GM20431 (cell line): ENCODE measurements around the gene XIAP.
"Not testable (repeated sequence)": the region's sequence is repeated elsewhere in the genome, so short reads cannot be mapped to it uniquely, and the experiment has no call there.

Experiments used
- in situ Hi-C: fragments of 300-500 bp; cut with MseI, MboI; formaldehyde crosslinking; loops from one replicate; pipeline ENCODE4 v1.15.0; 2020; ENCODE audit warnings: low sequenced_read_pairs; ENCODE audit not compliant: unreplicated experiment

Gene XIAP

DNA sequence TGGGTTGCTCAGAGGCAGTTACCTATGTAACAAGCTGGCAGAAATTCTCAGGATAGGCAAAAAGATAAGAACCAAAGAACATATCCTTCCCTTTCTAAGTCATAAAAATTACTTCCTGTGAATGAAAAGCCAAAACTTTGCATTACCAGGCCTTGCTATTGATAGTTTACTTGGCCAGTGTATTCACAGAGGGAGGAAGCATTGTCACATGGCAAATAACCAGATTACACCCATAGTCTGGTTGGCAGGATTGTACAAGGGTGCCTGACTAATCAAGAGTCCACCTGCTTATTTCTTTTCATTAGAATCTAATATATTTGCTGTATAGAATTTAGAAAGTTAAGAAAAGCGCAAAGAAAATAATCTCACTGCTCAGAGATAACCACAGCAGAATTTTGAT is 14.1 kb downstream of the XIAP start:
- in situ Hi-C loops: no loop called here

DNA sequence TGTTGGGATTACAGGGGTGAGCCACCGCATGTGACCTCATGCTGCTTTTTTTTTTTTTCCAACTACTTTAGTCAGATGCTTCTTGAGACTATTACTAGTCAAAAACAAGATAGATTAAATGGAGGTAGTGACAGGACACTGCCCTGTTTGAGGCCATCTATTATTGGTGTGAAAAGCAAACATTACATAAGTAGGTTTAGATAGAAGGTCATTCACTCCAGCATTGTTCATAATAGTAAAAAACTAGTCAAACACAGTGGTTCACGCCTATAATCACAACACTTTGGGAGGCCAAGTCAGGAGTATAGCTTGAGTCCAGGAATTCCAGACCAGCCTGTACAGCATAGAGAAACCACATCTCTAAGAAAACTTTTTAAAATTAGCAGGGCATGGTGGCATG is 16.3 kb downstream of the XIAP start:
- in situ Hi-C loops: no loop called here

DNA sequence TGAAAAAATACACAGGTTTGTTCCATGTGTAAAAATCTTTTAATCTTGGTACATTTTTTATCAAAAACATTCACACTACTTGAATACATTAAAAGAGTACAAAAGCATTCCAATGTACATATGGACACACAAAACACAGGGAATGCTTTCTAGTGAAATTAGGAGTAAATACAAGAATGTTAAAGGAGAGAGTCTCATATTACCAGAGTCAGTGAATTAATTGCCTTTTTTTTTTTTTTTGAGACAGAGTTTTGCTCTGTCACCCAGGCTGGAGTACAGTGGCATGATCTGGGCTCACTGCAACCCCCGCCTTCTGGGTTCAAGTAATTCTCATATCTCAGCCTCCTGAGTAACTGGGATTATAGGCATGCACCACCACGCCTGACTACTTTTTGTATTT is 17.0 kb downstream of the XIAP start:
- in situ Hi-C loops: no loop called here

DNA sequence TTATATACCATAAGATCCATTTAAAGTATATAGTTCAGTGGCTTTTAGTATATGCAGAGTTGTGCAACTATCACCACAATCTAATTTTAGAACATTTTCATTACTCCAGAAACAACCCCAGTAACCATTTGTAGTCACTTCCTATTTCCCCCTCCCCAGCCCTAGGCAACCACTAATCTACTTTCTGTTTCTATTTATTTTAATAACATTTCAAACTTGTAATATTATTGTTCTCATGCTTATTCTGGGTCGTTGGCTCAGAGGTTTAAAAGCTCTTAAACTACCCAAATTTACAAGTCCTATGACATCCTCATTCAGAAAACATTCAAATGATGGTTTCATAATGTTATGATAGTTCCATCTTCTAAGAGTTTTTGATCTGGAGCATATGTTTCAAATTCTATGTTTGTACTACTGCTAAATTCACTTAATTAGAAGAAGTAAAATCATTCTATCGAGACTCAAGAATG is 18.4 kb downstream of the XIAP start:
- in situ Hi-C loops: no loop called here

DNA sequence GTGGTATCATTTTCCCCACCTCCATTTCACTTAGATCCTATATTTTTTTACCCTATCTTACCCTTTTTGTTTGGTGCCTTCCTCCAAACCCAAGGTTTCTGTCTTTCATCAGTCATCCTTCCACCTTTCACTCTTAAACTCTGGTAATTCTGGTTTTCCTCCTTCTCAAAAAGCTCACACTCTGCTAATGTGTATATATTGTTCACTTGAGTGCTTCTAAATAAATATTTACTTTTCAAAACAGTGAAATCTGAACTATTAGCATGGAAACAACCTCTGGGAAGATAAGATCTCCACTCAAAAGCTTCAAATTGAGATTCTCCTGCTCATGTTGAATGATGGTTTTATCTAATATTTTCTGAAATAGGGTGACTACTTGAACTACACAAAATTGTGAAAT is 21.5 kb downstream of the XIAP start:
- in situ Hi-C loops: no loop called here

DNA sequence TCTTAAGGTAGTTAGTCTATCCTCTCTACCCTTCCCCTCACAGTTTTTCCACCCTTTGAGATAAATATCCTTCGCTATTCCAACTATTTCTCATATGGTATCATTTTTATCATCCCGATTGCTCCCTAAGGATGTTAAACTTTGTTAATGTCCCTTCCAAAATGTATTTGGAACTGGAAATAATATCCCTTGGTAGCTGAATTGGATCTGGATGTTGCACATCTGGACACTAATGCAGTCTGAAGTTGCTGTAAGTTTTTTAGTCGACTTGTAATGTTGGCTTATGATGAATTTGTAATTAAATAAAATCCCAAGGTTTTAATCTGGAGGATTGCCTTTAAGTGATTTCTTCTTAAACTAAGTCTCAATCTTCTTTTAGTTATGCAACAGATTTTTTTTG is 22.5 kb downstream of the XIAP start:
- in situ Hi-C loops: no loop called here

DNA sequence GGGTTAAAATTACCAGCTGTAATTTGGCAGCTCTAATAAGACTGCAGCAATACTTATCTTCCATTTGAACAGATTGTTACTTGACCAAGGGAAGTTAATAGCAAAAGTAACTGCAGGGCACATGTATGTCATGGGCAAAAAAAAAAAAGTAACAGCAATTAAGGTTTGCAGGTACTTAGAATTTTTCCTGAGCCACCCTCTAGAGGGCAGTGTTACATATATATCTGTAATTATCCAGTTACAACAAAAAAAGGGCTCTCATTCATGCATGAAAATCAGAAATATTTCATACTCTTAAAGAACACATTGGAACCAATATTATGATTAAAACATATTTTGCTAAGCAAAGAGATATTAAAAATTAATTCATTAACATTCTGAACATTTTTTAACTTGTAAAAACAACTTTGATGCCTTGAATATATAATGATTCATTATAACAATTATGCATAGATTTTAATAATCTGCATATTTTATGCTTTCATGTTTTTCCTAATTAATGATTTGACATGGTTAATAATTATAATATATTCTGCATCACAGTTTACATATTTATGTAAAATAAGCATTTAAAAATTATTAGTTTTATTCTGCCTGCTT is 25.1 kb downstream of the XIAP start:
- in situ Hi-C loops: no loop called here

DNA sequence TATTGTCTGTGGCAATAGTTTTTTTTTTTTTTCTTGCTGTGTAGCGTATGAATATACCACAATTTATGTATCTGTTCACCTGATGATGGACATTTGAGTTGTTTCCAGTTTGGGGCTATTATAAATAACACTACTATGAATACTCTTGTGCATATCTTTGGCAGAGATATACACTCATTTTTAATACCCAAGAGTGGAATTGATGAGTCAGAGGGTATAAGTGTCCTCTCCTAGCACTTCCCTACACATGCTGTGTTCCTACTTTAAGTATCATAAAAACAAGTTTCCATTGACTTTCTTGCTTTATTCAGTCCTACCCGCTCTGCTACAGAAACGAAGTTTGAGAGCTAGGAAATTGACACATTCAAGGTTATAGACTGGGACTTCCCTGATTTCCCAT is 39.8 kb downstream of the XIAP start:
- in situ Hi-C loops: no loop called here

DNA sequence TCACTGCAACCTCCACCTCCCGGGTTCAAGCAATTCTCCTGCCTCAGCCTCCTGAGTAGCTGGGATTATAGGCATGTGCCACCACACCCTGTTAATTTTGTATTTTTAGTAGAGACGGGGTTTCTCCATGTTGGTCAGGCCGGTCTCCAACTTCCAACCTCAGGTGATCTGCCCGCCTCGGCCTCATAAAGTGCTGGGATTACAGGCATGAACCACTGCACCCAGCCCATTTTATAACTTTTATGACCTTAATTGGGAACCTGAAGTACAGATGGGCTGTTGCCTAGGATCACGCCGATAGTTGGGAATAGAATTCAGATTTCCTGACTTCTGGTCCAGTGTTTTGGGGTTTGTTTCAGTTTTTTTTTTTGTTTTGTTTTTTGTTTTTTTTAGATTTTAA is 43.4 kb downstream of the XIAP start:
- in situ Hi-C loops: not testable (repeated sequence)

DNA sequence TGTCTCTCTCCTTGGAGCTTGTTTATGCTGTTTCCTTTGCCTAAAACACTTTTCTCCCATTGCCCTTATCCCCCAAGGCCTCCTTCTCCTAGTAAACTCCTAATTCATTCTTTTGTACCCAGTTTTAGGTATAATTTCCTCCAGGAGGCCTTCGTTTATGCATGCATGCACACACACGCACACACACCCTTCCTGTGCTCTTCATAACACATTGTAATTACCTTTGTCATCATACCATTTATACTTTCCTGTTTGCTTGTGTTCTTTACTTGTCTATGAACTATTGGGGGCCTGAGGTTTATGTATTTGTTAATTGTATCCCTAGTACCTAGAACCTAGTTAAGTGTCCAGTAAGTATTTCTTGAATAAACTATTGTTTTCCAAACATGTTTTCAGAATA is 45.5 kb downstream of the XIAP start:
- in situ Hi-C loops: no loop called here

DNA sequence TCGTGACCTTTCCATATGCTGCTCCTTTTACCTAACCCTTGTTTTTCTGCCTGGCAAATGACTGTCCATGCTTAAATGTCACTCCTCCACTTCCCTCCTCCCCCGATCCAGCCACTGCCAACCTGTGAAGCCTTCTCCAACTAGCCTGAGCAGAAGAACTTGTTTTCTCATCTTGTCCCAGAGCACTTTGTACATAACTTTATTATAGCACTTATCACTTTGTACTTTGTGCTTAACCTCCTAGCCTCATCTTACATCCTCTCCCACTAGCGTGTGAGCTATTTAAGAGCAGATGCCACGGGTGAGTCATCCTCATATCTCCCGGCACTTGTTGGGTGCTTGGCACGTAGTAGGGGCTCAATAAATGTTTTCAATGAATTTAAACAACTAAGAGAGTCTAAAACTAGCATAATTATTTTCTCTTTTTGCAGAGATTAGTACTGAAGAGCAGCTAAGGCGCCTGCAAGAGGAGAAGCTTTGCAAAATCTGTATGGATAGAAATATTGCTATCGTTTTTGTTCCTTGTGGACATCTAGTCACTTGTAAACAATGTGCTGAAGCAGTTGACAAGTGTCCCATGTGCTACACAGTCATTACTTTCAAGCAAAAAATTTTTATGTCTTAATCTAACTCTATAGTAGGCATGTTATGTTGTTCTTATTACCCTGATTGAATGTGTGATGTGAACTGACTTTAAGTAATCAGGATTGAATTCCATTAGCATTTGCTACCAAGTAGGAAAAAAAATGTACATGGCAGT is 46.9 kb downstream of the XIAP start:
- in situ Hi-C loops: no loop called here

DNA sequence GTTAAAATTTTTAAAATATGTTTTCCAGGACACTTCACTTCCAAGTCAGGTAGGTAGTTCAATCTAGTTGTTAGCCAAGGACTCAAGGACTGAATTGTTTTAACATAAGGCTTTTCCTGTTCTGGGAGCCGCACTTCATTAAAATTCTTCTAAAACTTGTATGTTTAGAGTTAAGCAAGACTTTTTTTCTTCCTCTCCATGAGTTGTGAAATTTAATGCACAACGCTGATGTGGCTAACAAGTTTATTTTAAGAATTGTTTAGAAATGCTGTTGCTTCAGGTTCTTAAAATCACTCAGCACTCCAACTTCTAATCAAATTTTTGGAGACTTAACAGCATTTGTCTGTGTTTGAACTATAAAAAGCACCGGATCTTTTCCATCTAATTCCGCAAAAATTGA is 49.7 kb downstream of the XIAP start:
- in situ Hi-C loops: no loop called here

DNA sequence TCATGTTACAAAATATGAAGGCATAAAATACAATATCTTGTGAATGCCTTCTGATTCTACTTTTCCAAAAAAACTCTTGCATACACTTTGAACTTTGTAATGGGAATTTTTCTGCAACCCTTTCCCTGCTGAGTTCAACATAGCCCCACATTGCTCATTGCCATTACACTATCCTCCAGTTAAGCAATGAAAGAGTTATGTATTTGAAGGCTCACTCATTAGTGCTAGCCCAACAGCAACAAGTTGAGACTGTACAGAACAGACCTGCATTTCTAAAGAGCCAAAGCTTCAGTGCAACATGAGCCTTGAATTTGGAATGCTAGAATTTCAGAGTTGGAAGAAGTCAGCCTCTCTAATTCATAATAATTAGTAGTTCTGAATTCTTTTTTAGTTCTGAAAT is 57.2 kb downstream of the XIAP start:
- in situ Hi-C loops: no loop called here

DNA sequence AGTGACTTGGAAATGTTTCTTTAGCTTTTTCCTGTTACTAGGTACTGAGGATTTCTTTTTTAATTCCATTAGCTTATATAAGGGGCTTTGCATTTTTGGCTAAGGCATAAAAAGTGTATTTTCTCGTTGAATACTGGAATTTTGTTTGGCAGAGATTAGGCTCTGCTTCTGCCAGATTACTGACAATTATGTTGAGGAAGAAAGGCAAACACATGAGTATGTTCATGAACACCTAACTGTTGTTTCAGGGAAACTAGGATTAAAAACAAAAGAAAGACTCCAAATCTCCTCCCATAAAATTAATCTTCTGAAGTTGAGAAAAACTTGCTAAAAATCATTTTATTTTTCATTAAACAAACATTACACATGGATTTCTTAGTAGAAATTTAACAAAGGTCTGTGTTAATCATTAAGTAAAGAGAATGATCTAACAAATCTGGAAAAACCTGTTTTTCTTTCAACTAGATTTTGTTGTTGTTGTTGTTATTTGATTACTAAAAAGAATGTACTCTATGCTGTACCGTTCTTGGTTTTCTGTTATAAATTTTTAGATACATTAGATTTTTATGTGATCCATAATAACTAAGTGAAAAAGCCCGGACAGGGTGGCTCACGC is 58.4 kb downstream of the XIAP start:
- in situ Hi-C loops: no loop called here

DNA sequence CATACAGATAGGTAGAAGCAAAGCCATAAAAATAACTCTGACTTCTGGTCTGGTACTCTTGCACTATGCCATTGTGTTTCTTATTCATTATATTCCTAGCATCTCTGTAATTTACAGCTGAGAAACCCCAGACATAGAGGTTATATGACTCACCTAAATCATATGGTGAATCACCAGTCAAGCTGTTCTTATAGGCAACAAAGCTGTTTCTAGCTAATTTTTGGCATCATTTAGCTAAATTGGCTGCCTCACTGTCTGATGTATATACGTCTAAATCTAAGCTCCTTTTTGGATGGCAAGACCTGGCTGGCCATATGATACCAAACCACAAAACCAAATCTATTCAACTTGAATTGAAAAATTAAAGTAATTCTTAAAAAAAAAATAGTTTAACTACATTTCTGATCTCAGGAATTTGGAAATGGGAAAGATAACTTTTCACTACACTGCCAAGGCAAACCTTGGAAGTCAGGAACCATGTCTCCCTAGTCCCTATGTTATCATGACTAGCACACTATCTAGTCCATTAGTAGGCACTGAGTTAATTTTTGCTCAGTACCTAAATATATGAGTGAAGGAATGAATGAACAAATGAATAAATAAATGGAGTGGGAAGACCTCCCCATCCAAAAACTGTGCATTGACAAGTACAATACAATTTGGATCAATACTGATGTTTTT is 60.4 kb downstream of the XIAP start:
- in situ Hi-C loops: no loop called here

DNA sequence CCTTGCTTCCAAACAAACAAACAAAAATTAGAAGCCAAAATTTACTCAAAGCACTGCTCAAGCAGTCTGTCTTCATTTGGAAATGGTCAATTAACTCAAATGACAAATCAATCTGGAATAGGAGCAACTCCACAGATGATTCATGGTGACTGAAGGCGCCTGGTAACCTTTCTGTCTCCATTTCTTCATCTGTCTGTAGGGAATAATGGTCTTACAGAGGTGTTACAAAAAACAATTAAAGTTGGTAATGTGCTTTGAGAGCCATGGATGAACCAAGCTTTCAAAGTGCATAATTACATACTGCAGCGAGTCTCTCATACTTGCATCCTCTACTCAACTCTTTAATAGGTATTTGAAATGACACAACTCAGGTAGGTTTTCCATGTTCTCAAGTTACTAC is 63.4 kb downstream of the XIAP start:
- in situ Hi-C loops: no loop called here

DNA sequence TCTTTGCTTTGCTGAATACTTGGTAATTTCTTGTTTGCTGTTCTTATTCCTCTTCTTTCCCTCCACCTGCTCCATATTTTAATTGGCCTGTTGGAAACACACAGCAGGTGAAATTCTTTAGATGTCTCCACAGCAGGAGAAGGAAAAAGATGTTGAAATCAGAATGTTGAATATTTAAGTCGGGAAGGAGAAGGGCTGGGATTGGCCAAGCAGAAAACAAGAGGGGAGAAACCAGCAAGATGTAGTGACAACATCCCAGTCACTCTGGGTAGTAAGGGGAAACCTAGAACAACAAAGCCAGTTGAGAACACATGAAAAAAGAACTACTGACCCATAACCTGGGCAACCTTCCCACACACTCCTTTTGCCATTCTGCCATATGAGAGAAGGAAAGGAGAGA is 64.3 kb downstream of the XIAP start:
- in situ Hi-C loops: no loop called here

DNA sequence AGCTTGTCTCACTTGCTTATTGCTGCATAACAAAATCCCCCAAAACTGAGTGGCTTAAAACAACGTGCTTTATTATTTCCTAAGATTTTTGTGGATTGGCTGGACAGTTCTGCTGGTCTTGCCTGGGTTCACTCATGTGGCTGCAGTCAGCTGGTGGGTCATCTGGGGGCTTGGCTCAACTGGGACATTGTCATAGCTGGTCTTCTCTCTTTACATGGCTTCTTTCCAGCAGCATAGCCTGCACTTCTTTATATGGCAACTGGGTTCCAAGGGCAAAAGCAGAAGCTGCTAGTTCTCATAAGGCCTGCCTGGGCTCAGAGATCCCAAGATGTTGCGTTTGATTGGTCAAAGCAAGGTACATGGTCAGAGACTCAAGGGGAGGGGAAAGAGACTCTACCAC is 68.0 kb downstream of the XIAP start:
- in situ Hi-C loops: no loop called here

DNA sequence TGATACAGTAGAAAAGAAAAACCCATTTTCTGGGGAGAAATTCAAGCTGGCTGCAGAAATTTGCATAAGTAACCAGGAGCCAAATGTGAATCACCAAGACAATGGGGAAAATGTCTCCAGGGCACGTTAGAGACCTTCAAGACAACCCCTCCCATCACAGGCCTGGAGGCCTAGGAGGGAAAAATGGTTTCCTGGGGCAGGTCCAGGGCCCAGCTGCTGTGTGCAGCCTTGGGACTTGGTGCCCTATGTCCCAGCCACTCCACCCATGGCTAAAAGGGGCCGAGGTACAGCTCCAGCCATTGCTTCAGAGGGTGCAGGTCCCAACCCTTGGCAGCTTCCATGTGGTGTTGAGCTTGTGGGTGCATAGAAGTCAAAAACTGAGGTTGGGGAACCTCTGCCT is 72.2 kb downstream of the XIAP start:
- in situ Hi-C loops: not testable (repeated sequence)

DNA sequence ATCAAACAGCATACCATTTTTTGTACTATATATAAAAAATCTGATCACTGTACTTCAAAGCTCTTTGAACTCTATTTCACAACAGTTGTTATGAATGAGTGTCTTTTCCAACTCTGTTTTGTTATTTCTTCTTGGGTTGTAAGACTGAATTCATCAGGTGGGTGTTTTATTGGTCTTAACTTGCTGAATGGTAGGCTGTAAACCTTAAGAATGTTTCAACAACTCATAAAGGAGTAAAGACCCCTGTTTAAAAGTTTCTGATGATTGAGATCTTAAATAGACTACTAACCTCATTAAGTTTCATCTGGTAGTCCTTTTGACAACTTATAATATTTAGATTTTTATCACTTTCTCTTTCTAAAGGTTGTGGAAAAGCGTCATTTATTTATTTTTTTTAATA is 83.2 kb downstream of the XIAP start:
- in situ Hi-C loops: no loop called here

DNA sequence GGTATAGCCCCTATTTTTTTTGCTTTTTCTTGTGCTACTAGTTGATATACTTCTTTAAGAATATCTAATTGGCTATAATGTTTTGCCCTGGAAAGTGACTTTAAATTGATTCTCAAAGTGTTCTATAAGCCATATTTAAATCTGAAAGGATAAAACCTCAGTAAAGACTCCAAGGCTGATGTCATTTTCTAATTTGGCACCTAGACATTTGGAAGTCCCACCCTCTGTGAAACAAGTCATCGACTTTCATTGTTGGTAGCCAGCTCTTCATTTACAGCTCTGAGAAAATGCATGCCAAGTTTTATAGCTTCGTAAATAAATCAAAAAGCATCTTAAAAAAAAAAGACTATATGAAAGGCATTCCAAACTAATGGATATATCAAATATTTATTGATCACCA is 83.6 kb downstream of the XIAP start:
- in situ Hi-C loops: no loop called here
